Endometrium (tissue), 2 donors: ENCODE measurements around the gene DZIP3.
"Not testable (repeated sequence)": the region's sequence is repeated elsewhere in the genome, so short reads cannot be mapped to it uniquely, and the experiment has no call there.

Experiments
- FAIRE-seq: peaks from 2 replicates; lab custom pipeline; 2012; peaks lifted over from hg19 to GRCh38; lab: Jason Lieb, UNC
- donor health status: control.
- donor health status: control.

DZIP3 gene

DNA sequence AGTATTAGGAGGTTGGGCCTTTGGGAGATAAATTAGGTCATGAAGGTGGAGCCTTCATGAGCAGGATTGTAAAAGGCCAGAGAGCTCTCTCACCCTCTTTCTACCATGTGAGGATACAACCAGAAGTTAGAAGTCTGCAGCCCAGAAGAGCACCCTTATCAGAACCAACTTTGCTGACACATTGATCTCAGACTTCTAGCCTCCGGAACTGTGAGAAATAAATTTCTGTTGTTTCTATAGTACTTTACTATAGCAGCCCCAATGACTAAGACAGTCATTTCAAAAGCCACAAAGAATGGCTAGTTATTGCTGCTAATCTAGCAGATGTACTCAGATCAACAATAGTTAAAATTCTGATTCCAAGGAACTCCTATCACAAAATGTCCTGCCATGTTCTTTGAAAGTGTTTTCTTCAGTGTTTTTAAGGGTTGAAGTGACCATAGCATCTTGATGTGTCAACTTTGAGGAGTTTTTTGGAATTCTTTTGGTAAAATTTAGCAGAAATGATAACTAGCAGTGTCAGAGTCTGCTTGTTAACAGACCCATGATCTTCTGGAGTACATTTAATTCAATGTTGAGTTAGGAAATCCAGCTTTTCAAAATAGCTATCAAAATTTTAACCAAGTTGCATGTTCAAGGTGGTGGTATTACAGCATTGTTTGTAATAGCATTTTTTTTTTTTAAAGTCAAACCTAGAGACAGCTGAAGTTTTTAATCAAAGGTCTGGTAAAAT is 10.3 kb downstream of the DZIP3 start:
- no peak for FAIRE-seq

DNA sequence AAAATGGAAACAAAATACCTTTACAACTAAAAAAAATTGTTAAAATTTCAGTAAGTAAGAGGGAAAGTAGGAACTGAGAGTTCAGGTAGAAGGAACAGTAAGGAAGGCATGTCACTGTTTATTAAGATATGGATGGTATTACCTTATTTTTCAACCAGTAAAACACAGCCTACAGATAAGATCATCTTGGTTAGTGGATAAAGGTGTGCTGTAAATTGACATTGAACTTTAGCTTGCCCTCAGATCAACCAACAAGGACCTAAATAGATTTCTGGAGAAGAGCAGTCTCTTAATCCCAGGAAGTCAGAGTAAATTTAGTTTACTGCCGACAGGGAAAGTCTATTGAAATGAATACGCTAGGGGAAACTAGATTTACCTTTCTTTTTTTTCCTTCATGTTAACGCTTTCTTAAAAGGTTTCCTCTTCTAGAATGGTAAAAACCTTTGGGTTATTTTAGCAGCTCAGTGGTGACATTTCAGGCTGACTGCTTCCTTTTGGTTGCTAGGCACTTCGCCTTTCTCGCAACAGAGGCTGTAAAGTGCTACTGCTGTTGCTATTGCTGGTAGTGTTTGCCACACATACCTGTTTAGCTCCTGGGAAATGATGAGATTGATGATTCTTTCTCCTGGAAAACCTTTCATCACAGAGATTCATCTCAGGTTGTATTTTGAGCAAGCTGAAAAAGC is 12.9 kb downstream of the DZIP3 start:
- no peak for FAIRE-seq

DNA sequence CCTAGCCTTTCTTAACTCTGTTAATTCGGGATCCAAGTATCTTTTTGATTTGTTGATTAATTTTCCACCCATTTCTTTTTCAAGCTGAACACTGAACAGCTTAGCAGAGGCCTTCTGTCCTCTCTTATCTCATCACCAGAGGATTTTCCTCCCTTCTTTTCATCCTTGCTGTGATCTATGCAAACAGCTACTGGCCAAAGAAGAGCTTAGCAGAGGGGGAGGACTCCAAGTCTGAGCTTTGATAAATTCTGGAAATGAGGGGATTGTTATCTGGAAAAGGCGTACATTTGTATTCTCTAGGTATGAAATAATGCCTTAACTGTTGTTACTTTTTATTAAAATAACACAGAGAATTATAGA is 13.4 kb downstream of the DZIP3 start:
- FAIRE-seq, result no peak

DNA sequence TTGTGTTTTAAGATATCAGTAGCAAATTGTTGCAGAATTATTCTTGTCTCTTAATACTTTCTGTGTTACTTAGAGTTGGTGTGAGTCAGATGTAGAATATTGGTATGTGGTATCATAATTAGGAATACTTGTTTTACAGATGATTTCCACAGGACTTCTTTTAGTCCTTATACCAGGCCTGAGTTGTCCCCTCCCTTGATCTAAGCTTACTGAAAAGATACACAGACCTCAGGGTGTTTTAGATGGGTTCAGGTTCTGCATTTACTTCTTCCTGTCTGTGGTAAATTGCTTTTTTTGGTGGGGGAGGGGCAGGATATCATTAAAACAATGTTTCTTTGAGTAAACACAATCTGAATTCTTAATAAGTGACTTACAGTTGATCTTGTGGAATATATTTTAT is 14.2 kb downstream of the DZIP3 start:
- FAIRE-seq, result no peak

DNA sequence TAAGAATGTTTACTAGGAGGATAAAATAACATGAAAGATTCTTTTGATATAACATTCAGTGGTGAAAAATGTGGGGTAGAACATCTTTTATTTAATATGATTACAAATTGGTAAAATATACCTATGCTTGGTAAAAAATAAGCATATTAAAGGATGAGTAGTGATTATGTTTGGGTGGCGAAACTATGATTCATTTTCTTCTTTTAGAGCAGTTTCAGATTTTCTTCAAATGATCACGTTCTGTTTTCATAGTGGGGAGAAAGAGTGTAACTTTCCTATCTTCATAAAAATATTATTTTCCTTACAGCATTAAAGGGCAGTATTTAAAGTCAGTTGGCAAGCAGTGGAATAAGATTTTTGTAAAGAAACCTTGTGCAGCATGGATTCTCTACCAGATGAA is 15.5 kb downstream of the DZIP3 start:
- no peak for FAIRE-seq

DNA sequence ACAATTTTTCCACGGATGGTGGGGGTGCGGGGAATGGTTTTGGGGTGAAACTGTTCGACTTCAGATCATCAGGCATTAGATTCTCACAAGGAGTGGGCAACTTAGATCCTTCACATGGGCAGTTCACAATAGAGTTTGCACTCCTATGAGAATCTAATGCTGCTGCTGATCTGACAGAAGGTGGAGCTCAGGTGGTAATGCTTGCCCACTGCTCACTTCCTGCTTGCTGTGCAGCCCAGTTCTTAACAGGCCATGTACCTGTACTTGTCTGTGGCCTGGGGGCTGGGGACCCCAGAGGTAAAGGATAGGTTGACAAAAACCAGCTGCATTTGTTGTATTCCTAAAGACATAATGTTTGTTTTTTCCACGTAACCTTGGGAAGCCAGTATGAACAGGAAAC is 16.0 kb downstream of the DZIP3 start:
- FAIRE-seq, result no peak

DNA sequence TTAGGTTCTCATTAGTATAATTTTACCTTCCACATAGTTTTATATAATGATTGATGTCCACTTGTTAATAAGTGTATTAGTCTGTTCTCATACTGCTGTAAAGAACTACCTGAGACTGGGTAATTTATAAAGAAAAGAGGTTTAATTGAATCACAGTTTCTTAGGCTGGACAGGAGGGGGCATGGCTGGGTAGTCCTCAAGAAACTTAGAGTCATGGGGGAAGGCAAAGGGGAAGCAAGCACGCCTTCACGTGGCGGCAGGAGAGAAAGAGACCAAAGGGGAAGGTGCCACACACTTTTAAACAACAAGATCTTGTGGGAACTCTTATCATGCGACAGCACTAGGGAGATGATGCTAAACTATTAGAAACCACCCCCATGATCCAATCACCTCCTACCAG is 19.2 kb downstream of the DZIP3 start:
- FAIRE-seq, result no peak

DNA sequence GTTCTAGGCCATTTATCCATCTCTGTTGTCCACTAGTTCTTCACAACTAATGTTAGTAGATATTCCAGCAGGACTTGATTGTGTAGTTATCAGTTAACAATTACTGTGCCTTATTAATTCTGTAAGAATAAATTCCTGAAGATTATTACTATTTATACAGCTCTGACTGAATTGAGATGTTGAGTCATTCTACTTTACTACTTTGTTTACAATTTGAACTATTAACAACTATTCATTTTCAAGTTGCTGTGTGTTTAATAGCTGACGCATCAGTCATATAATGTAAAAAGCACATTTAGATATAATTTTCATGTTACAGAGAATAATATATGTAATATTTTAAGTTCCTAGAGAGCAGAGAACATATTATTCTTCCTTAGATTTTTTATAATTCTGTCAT is 21.1 kb downstream of the DZIP3 start:
- FAIRE-seq, result no peak

DNA sequence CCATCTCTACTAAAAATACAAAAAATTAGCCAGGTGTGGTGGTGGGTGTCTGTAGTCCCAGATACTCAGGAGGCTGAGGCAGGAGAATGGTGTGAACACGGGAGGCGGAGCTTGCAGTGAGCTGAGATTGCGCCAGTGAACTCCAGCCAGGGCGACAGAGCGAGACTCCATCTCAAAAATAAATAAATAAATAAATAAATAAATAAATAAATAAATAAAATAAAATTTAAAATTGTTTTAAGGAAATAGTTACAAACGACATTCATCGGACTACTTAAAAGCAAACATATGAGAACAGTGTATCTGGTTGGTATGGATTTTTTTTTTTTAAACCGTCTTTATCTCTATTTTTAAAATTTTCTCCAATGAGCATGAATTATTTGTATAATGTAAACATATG is 26.6 kb downstream of the DZIP3 start:
- FAIRE-seq, result not testable (repeated sequence)

DNA sequence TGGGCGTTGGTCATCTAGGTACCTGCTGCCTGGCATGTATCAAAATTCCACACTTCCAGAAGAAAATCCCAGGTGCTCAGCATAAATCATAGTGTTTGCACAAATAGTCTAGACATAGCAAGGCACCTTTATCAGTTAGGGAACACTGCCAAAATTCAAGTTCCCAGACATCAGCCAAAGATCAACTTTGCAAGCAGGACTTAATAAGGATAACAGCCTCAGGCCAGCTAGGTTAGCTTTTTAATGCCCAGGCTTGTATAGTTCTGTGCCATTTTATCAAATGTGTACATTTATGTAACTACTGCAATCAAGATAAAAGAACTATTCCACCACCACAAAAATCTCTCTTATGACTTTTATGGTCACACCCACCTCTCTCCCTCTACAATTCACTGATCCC is 30.7 kb downstream of the DZIP3 start:
- FAIRE-seq, result no peak

DNA sequence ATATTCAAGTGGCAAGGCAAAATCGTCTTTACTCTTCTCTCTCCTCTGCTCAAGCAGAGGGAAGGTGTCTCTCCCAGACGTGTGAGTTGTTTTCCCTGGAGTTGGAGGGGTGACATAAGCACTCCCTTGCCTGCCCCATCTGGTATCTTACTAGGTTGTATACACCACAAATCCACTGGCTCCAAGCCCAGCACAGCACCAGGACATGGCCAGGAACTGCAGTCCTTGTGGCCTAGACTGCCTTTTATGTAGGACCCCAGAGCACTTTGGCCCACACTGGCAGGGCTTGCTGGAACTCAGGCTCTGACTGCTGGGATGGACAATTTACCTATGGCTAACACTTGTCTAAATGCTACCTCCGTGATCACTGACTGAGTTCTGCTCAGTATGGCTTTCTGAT is 34.0 kb downstream of the DZIP3 start:
- no peak for FAIRE-seq

DNA sequence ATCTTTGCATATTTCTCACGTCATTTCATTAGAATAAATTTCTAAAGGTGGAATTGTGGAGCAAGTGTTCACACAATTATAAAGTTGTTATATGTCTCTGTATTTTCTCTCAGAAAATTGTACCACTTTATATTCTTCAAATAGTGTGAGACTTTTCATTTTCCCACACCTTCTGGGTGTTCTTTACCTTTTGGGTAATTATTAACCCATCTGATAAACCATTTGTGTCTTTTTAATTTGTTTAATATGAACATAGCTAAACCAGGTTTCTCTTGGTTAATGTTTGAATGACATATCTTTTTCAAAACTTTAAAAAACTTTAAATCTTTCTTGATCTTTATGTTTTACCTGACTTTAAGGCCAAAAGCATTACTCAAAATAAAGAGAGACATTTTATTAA is 40.5 kb downstream of the DZIP3 start:
- no peak for FAIRE-seq

DNA sequence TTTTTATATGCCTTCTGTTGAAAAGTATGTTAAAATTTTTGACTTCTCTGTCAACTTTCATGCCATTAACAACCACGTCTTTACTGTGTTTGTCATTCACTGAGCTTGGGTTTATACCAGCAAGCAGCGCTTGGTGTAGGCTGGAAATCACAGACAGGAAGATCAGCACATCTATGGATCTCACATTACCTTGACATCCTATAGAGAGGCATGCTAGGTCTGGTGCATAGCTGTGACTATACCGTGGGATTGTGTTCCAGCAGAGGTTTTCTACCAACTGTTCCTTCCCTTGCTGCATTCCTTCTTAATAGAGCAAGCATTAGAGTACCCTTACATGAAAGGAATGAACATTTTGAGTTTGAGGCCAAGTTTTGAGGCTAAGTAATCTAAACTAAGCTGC is 53.0 kb downstream of the DZIP3 start:
- FAIRE-seq, result no peak

DNA sequence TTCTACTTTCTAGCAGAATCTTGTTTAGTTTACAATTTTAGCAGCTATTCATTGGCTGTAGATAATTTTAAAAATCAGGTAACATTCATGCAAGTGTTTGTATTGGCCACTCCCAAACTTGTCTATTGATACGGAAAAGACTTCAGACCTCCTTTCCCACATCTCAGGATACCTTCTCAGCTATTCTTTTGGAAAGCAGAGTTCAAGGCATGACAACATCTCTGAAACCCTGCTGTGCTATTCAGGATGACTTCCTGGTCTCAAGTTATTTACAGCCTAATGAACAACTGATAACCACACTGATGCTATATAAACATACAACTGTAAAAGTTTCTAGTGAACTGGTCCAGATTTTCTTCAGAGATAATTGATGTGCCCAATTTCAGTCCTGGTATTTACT is 55.8 kb downstream of the DZIP3 start:
- no peak for FAIRE-seq

DNA sequence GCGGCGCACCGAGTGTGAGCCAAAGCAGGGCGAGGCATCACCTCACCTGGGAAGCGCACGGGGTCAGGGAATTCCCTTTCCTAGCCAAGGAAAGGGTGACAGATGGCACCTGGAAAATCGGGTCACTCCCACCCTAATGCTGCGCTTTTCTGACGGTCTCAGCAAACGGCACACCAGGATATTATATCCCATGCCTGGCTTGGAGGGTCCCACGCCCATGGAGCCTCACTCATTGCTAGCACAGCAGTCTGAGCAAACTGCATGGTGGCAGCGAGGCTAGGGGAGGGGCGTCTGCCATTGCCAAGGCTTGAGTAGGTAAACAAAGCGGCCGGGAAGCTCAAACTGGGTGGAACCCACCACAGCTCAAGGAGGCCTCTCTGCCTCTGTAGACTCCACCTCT is 66.1 kb downstream of the DZIP3 start:
- not testable (repeated sequence) for FAIRE-seq

DNA sequence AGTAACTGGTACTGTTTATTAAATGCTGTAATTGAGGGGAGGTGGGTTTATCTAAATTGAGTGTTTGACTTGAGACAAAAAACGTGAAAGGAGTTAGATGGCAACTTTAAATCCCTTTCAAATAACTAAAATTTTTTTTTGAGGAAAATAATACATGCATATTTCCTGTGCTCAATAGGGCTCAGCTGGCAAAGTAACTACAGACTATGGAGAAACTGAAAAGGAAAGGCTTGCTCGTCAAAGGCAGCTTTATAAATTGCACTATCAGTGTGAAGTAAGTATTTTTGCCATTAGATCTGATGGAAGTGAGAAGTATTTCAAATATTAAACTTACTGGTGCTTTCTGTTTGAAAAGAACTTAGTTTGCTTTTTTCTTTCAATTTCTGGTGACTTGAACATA is 72.2 kb downstream of the DZIP3 start:
- FAIRE-seq, result no peak

DNA sequence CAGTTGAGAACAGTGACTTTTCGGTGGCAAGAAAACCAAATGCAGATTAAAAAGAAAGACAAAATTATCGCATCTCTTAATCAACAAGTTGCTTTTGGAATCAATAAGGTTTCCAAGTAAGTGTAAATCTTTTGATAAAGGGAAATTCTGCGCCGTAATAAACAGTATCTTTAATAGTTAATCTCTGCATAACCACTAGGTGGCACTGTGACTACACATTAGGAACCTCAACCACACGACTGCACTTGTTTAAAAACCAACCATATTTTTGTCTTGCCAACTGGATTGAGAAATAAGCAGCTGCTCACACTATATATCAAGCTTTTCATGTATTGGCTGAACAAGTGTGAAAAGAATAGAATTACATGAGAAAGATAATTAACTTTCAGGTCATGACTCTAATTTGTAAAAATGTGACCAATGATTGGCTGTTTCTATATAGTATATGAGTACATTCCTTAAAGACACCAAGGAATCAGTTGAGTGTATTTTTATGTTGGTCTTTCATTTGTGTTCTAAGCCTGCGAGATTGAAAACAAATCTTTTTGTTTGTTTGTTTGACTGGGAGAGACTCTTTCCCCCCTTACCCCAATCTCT is 72.7 kb downstream of the DZIP3 start:
- peak; percentile 89 for FAIRE-seq

DNA sequence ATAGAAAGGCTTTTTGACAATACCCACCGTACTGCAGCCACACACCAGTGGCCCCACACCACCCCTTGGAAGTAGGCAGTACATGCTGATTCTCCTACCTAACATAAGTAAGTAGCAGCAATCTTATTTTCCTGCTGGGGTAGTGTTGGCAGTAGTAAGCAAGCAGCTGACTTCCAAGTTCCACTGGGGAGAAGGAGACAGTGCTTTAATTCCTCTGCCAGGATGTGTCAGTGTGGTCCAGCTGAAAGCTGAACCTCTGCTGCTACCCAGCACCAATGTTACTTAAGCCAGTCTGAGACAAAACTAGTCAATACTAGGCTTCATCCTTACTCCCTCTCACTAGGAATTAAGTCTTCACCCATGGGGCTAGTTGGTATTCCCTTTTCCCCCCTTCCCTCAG is 74.7 kb downstream of the DZIP3 start:
- no peak for FAIRE-seq

DNA sequence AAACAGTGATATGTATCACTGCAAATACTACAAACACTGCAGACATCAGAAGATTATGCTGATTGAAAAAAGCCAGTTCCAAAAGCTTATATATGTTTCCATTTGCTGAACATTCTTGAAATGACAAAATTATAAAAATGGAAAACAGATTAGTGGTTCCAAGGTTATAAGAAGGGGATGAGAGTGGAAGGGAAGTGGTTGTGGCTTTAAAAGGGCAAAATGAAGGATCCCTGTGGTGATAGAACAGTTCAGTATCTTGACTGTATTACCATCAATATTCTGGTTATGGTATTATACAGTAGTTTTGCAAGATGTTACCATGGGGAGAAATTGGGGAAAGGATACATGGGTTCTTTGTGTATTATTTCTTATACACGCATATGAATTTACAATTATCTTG is 77.8 kb downstream of the DZIP3 start:
- FAIRE-seq, result no peak

DNA sequence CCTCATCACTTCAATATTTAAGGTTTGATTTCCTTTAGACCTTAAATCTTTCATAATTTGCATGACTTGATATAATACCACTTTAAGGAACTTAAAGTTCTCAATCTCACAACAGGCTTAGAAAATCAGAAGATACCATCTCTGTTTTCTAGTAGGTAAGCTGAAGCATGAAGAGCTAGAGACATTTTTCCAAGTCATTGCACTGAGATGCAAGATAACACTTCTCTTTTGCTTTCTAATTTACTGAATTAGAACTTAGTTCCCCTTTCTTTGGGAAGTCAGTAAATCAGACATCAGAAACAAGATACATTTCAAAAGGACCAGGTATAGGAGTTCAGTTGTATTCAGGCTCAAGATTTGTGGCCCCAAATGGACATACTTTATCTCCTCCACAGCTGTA is 79.7 kb downstream of the DZIP3 start:
- FAIRE-seq, result no peak

DNA sequence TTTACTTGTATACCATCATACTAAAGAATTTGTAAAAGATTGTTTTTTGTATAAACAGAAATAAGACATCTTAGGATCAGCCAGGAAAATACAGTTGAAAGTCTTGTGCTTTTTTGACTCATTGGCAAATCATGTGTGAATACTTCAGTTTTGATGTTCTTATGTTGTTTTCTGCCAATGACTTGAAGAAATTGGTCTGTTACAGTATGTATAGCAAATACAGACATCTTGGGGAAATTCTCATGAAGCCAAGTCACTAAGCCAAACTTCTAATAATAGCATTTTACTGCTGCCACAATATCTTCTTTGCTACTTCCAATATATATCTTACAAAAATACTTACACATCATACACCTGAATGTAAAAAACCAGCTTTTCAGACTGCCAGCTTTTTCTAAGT is 83.2 kb downstream of the DZIP3 start:
- no peak for FAIRE-seq

DNA sequence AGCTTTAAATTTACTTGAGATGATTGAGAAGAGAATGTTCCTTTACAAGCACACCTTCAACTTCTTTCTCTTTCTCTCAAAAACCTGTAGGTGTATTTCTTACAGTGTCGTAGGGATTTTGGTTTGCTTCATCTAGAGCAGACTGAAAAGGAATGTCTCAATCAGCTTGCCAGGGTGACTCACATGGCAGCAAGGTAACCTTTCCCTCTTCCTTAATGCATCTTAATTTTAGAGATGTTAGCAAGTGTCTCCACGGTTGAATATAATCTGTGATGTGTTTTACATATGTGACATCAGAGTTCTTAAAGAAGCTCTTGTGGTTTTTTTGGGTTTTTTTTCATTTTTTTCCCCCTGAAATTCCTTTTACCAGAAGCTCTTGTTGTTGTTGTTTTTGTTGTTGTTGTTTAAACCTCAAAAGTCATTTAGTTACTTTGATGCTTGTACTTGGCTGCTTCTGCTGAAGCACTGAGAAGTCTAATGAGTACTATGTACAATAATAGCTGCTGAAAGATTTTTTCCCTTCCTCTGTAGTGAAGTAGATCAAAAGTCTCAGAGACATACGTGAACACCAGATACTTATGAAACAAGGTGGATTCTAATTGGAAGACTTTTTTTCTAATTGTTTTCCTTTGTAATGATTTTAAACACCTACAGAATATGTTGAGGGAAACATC is 84.6 kb downstream of the DZIP3 start:
- no peak for FAIRE-seq

DNA sequence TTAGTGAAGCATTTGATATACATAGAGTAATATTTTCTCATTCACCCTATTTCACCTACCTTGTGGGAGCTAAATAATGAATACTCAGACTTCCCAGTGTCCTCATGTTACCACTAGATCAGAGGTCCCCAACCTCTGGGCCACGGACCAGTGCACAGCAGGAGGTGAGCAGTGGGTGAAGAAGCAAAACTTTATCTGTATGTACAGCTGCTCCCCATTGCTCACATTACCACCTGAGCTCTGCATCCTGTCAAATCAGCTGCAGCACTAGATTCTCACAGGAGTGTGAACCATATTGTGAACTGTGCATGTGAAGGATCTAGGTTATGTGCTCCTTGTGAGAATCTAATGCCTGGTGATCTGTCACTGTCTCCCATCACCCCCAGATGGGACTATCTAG is 88.3 kb downstream of the DZIP3 start:
- no peak for FAIRE-seq
